Glutamatergic neuron (in vitro differentiated cells): ENCODE data around the gene SLC6A17. TPM values are rescaled to one million over a fixed set of nuclear protein-coding genes. Genes with fewer than 3 reads are reported as not detected.

Experiments
- DNase-seq: peaks from one replicate; pipeline ENCODE4 v3.0.0; 2022
- H3K27ac Mint-ChIP-seq: one replicate; pipeline ENCODE4 v1.8.0; 2020; ENCODE audit warnings: mild to moderate bottlenecking, mixed read lengths, inconsistent platforms; ENCODE audit not compliant: unreplicated experiment
- H3K27me3 Mint-ChIP-seq: one replicate; pipeline ENCODE4 v1.8.0; 2020; ENCODE audit warnings: mild to moderate bottlenecking, moderate library complexity, mixed read lengths, inconsistent platforms; ENCODE audit not compliant: unreplicated experiment
- H3K36me3 Mint-ChIP-seq: one replicate; pipeline ENCODE4 v1.8.0; 2020; ENCODE audit warnings: mild to moderate bottlenecking, mixed read lengths, inconsistent platforms; ENCODE audit not compliant: unreplicated experiment
- H3K4me1 Mint-ChIP-seq: one replicate; pipeline ENCODE4 v1.8.0; 2020; ENCODE audit warnings: mild to moderate bottlenecking, low read depth, mixed read lengths, inconsistent platforms; ENCODE audit not compliant: unreplicated experiment
- H3K4me3 Mint-ChIP-seq: one replicate; pipeline ENCODE4 v1.8.0; 2020; ENCODE audit warnings: mild to moderate bottlenecking, mixed read lengths, inconsistent platforms; ENCODE audit not compliant: unreplicated experiment
- H3K9me3 Mint-ChIP-seq: one replicate; pipeline ENCODE4 v1.8.0; 2020; ENCODE audit warnings: mild to moderate bottlenecking, moderate library complexity, mixed read lengths, inconsistent platforms; ENCODE audit not compliant: unreplicated experiment
- CTCF ChIP-seq: fragments of 200-600 bp; sonication (generic); IDR thresholded peaks from one replicate; pipeline ENCODE4 v1.5.0; 2021; ENCODE audit not compliant: partially characterized antibody, unreplicated experiment
- total RNA-seq: library from RNA; stranded (reverse); fragmentation: NEBNext Ultra II Directional; extraction: Animal tissue kit (Norgen Biotek cat#: 25700); gene quantifications from one replicate; pipeline ENCODE4 v1.2.1, GENCODE V29; 2021; ENCODE audit not compliant: unreplicated experiment

Gene SLC6A17
- total RNA-seq, 1 donor from 2014 or later: 6.4 TPM

GRCh38 chr1:110213143-110213540 lies 62.8 kb downstream of the SLC6A17 start:
- no peak for TF ChIP-seq CTCF
- DNase-seq: no peak
- peaks cover 28% of the 10 kb centered on the region for H3K4me1 Mint-ChIP-seq
- H3K27ac Mint-ChIP-seq: no peak overlapping the region
- no peaks in the 10 kb centered on the region for H3K36me3 Mint-ChIP-seq
- peaks cover 20% of the 10 kb centered on the region for H3K27me3 Mint-ChIP-seq
- peak overlapping the region; percentile 74 for H3K4me3 Mint-ChIP-seq
- peaks cover 12% of the 10 kb centered on the region for H3K9me3 Mint-ChIP-seq

GRCh38 chr1:110214454-110215404 lies 64.4 kb downstream of the SLC6A17 start:
- H3K36me3 Mint-ChIP-seq: no peaks in the 10 kb centered on the region
- H3K9me3 Mint-ChIP-seq: peaks cover under 1% of the 10 kb centered on the region
- no peak for DNase-seq
- no peak for TF ChIP-seq CTCF
- peak overlapping the region; percentile 39 for H3K4me3 Mint-ChIP-seq
- peak overlapping the region; percentile 10 for H3K27ac Mint-ChIP-seq
- H3K27me3 Mint-ChIP-seq: peaks cover 10% of the 10 kb centered on the region
- peaks cover 15% of the 10 kb centered on the region for H3K4me1 Mint-ChIP-seq

- Mint-ChIP-seq H3K9me3 (no peaks in the 10 kb centered on the region), H3K27ac (no peak overlapping the region), H3K4me1 (peaks cover 15% of the 10 kb centered on the region), H3K36me3 (no peaks in the 10 kb centered on the region), H3K4me3 (no peak overlapping the region), H3K27me3 (peaks cover 11% of the 10 kb centered on the region)
- no peak for DNase-seq
- no peak for TF ChIP-seq CTCF
These were observed 65.6 kb downstream of the SLC6A17 start for GRCh38 chr1:110215621-110216515.

GRCh38 chr1:110216844-110217444 lies 66.7 kb downstream of the SLC6A17 start:
- no peak for DNase-seq
- Mint-ChIP-seq H3K4me3 (no peak overlapping the region), H3K27ac (no peak overlapping the region), H3K4me1 (peaks cover 15% of the 10 kb centered on the region), H3K9me3 (no peaks in the 10 kb centered on the region), H3K27me3 (peaks cover 9% of the 10 kb centered on the region), H3K36me3 (no peaks in the 10 kb centered on the region)
- TF ChIP-seq CTCF: no peak
